Measurements from ENCODE around the gene C2orf72.
"Not testable (repeated sequence)": the region's sequence is repeated elsewhere in the genome, so short reads cannot be mapped to it uniquely, and the experiment has no call there.

Gene C2orf72

GRCh38 chr2:231012463-231012862 is 24.9 kb upstream of the C2orf72 start:
- DNase-seq (ENCODE audit: low read depth, low spot score), result no peak

GRCh38 chr2:231013820-231014219 is 23.5 kb upstream of the C2orf72 start:
- no peak overlapping the region for H3K27ac ChIP-seq
- no peak for DNase-seq (ENCODE audit: low read depth, low spot score)

More at GRCh38 chr2:231012463-231012862, 24.9 kb upstream of the C2orf72 start:
- no peak overlapping the region for H3K27ac ChIP-seq

GRCh38 chr2:231015478-231015877 is 21.8 kb upstream of the C2orf72 start:
- no peak for DNase-seq (ENCODE audit: low read depth, low spot score)

DNA sequence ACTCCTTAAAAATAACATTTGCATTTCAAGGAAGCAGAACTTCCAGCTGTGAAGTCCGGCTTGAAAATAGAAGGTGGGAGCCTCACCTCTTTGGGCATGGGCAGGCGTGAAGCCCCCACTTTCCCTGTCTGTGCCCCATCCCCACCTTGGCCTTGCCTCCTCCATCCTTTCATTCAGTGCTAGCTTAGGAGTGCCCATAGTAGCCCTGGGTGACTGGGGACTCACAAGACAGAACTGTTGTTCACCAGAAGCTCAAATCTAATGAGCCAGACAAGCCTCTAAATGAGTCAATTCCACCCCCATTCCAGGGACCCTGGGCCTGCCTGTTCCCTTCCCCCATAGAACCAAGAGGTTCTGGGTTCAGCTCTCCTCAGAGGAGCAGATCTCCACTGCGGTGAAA is 21.4 kb upstream of the C2orf72 start:
- DNase-seq (ENCODE audit: low read depth, low spot score), result no peak
- H3K27ac ChIP-seq, result no peak overlapping the region

More at GRCh38 chr2:231015478-231015877, 21.8 kb upstream of the C2orf72 start:
- H3K27ac ChIP-seq, result no peak overlapping the region

GRCh38 chr2:231016566-231017230 is 20.6 kb upstream of the C2orf72 start:
- DNase-seq (ENCODE audit: low read depth, low spot score), result no peak
- no peak overlapping the region for H3K27ac ChIP-seq

- DNase-seq (ENCODE audit: low read depth, low spot score), result no peak
- no peak overlapping the region for H3K27ac ChIP-seq
Measured at GRCh38 chr2:231017231-231017598, 20.1 kb upstream of the C2orf72 start.

DNA sequence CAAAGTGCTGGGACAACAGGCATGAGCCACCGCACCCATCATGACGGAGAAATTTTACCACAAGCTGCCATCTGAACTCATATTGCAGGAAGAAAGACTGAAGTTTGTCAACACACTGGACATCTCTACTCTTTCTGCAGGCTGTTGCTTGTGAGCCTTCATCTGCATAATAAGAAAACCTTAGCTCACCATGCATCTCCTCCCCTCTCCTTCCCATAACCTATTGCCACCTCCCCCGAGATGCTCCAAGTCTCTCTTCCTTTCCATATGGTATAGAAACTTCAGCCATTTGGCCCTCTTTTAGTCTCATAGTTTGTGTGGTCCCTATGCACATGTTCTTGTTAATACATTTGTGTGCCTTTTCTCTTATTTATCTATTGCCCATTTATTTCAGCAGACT is 19.1 kb upstream of the C2orf72 start:
- DNase-seq (ENCODE audit: low read depth, low spot score), result no peak

GRCh38 chr2:231025059-231025458 is 12.3 kb upstream of the C2orf72 start:
- DNase-seq (ENCODE audit: low read depth, low spot score); H3K27ac ChIP-seq: not testable (repeated sequence)

More for the DNA sequence above, 19.1 kb upstream of the C2orf72 start:
- no peak overlapping the region for H3K27ac ChIP-seq

DNA sequence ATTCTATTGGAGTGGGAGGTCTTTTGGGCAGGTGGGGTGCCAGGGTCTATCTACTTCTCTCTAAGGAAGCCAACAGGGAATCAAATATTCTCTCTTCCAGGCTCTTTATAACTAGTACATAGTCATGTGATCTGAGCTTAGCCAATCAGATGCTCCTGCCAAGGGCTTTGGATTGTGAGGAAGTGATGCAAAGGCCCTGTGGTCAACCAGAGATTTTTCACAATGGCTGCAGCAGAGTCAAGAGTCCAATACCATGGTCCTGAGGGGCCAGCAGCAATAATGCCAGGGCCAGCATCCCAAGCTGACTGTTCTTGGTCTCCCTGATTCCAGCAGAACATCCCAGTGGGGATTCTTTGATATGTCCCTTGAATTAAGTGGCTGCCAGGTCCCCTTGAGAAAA is 8.4 kb upstream of the C2orf72 start:
- H3K27ac ChIP-seq, result no peak overlapping the region
- DNase-seq (ENCODE audit: low read depth, low spot score), result no peak

GRCh38 chr2:231029563-231029962 is 7.8 kb upstream of the C2orf72 start:
- DNase-seq (ENCODE audit: low read depth, low spot score), result no peak
- no peak overlapping the region for H3K27ac ChIP-seq

DNA sequence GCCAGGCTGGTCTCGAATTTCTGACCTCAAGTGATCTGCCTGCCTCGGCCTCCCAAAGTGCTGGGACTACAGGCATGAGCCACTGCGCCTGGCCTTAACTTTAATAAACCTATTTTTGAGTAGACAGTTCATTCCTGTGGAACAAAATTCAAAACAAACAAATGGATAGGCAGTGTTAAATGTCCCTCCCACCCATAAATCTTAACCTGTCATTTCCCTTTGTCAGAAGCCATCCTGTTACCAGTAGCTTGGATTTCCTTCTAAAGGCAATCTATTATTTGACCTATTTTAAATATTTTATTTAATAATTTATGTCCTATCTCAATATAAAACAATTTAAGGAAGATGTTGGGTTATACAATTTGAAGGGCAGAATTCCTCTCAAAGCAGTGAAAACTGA is 6.6 kb upstream of the C2orf72 start:
- DNase-seq (ENCODE audit: low read depth, low spot score), result no peak
- H3K27ac ChIP-seq, result no peak overlapping the region

DNA sequence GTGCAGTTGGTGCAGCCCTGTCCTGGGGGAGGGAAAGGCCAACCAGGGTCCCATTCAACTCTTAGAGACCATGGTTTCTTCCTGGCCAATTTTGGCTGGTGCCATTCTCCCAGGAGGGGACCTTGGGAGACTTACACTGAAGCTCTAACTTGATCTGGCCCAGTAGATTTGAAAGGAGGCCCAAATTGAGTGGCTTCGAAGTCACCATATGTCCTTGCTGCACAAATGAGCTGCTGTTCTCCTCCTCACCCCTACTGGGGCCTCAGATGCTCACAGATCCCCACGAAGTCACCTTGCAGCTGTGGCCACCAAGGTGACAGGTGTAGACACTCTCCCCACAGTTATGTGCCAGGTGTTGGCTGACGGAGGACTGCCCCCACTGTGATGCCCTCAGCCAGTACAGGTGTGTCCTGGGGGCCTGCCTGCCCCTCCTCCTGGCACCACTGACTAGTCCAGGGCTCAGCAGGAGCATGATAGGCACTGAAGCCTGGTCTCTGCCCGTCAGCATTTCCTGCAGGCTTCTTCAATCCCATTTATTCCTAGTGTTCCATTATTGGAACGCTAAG is 4.7 kb upstream of the C2orf72 start:
- no peak overlapping the region for H3K27ac ChIP-seq
- DNase-seq (ENCODE audit: low read depth, low spot score), result no peak

- no peak overlapping the region for H3K27ac ChIP-seq
- no peak for DNase-seq (ENCODE audit: low read depth, low spot score)
Measured at GRCh38 chr2:231033147-231034132, 3.9 kb upstream of the C2orf72 start.

- no peak overlapping the region for H3K27ac ChIP-seq
- no peak for DNase-seq (ENCODE audit: low read depth, low spot score)
Measured at GRCh38 chr2:231034291-231034882, 2.9 kb upstream of the C2orf72 start.

- DNase-seq (ENCODE audit: low read depth, low spot score), result no peak
- no peak overlapping the region for H3K27ac ChIP-seq
Measured at GRCh38 chr2:231036131-231036530, 1.2 kb upstream of the C2orf72 start.

DNA sequence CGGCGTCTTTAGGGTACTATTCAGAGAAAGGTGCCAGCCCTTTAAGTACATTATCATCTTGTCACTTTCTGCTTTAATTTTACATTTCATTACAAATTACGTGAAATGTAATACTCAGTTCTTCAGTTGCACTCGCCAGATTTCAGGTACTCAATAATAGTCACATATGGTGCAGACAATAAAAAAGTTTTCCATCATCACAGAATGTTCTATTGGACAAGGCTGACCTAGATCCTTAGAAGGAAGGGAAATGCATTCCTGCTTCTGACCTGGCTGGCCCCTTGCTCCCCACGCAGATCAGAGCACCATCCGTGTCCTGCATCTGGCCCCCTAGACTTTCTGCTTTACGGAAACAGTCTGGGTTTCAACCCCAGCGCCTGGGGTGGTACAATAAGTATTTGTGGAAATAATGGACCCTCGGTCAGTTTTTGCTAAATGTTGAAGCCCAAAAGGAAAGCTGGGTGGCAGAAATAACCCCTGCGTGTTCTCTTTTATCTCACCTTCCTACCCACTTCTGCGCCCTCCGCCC is 681 bp upstream of the C2orf72 start:
- no peak for DNase-seq (ENCODE audit: low read depth, low spot score)
- H3K27ac ChIP-seq, result no peak overlapping the region

DNA sequence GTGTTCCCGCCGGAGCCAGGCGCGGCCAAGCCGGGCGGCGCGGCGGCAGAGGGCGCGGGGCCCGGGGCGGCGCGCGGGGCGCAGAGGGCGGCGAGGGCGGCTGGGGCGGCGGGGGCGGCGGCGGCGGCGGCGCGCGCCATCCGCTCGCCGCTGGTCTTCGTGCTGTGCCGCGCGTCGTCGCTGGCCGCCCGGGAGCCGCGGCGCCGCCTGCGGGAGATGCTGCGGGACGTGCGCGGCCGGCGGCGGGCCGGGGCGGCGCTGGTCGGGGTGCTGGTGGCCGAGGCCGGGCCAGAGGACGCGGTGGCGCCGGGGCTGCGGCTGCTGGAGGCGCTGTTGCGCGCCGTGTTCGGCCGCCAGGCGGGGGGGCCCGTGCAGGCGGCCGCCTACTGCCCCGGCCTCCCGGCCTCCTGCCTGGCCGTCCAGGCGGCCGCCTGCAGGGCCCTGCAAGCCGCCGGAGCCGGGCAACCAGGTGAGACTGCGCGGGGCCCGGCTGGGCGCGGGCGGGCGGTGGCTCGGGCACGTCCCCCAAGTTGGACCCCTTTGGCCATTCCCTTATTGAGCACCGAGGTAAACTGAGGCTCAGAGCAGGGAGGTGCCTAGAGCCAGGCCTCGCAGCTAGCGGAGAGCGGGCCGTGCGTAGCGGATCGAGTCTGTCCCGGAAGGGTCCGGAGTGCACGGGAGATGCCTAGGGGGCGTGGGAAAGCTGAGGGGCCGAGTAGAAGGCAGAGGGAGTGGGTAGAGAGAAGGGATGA is 584 bp downstream of the C2orf72 start:
- no peak for DNase-seq (ENCODE audit: low read depth, low spot score)
- H3K27ac ChIP-seq, result no peak overlapping the region

- no peak for DNase-seq (ENCODE audit: low read depth, low spot score)
- H3K27ac ChIP-seq, result no peak overlapping the region
Measured at GRCh38 chr2:231038483-231039293, 1.4 kb downstream of the C2orf72 start.

GRCh38 chr2:231039294-231039664 is 2.0 kb downstream of the C2orf72 start:
- no peak for DNase-seq (ENCODE audit: low read depth, low spot score)
- no peak overlapping the region for H3K27ac ChIP-seq
